Ureter (tissue), 1 donor: ENCODE data around the gene HECTD2. TPM values are rescaled to one million over a fixed set of nuclear protein-coding genes. Genes with fewer than 3 reads are reported as not detected.
A peak's percentile ranks its signal among the peaks of the same experiment; 100 is the strongest.
"Not testable (repeated sequence)": the region's sequence is repeated elsewhere in the genome, so short reads cannot be mapped to it uniquely, and the experiment has no call there.

ENCODE experiments used
- DNase-seq: peaks from one replicate; pipeline ENCODE4 v3.0.0-alpha.2; 2020; ENCODE audit warnings: low spot score
- total RNA-seq: library from RNA; stranded (reverse); gene quantifications from one replicate; pipeline ENCODE4 v1.2.4, GENCODE V29; 2023
- donor health status: DM: yes; HTN: yes; CAD: no.

The HECTD2 gene
- total RNA-seq, 1 donor from 2014 or later, result 23.4 TPM

- no peak for DNase-seq
These were observed 127.7 kb downstream of the HECTD2 start for GRCh38 chr10:91537614-91538383.

GRCh38 chr10:91539930-91540329 is 129.8 kb downstream of the HECTD2 start:
- no peak for DNase-seq

GRCh38 chr10:91540733-91541132 is 130.6 kb downstream of the HECTD2 start:
- no peak for DNase-seq

DNA sequence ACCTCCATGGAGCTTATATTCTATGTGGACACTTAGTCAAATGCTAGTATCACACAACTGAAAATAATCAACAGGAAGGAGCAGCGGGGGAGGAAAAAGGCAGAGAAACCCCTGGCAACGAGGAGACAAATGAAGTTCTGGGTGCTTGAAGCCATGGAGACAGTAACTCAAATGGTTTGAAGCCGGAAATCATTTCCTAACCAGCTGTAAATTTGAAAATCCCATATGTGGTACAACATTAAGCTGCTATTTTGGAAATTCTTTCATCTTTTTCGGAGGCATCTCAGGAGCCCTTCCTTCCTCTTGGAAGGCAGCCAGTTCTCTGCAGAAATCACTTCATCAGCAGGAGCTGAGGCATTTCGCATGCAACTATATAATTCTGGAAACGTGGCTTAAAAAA is 131.3 kb downstream of the HECTD2 start:
- DNase-seq, result no peak

- no peak for DNase-seq
These were observed 135.2 kb downstream of the HECTD2 start for GRCh38 chr10:91545384-91545783.

DNA sequence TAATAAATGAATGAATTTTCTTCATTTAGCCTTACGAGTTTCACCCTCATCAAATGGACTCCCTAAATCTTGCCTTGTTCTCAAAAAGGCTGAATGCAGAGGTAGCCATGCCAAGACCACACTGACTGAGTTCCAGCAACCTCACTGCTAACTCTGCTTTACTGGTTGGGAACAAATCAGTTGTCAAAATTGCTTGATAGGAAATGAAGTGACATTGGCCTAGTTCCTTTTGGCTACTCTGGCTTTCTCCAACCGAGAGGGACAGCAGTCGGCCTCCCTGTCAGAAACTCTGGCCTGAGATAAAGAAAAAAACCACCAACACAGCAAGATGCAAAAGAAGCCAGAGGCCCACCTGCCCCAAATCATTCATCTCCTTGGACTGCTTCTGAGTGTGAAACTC is 135.7 kb downstream of the HECTD2 start:
- no peak for DNase-seq

DNA sequence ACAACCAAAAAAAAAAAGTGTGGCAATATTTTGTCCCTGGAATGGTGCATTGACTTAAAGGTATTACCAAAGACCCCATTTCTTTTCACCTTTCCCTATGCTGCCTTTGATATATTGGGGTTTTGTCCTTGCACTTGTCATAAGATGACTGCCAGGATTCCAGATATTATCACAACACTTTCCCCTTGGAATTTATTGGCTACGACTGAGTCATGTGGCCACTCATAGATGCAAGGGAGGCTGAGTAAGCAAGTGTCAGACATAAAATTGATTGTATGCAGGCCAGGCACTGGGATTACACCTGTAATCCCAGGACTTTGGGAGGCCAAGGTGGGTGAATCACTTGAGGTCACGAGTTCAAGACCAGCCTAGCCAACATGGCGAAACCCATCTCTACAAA is 139.1 kb downstream of the HECTD2 start:
- no peak for DNase-seq

- DNase-seq, result no peak
These were observed 139.9 kb downstream of the HECTD2 start for GRCh38 chr10:91550021-91550420.

DNA sequence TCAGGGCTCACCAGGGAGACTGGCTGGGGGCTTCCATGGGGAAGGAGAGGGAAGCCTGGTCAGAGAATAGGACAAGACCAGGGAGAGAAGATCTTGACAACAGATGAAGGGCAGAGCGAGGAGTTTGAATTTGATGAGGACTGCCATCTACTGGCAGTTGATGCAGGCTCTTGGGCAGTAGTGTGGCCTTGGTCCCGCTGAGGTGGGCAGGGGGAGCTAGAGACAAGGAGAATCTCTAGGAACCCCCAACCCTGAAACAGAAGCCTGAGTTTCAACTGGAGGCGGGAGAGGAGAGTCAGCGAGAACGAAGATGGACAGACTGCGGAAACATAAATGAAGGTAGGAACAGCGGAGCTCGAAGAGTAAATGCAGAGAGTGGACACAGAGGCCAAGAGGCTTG is 141.7 kb downstream of the HECTD2 start:
- DNase-seq, result peak; percentile 64

GRCh38 chr10:91552274-91553095 is 142.3 kb downstream of the HECTD2 start:
- DNase-seq, result peak; percentile 76

GRCh38 chr10:91555455-91555854 is 145.3 kb downstream of the HECTD2 start:
- DNase-seq, result no peak

GRCh38 chr10:91556691-91557566 is 146.8 kb downstream of the HECTD2 start:
- no peak for DNase-seq

- no peak for DNase-seq
These were observed 147.5 kb downstream of the HECTD2 start for GRCh38 chr10:91557651-91558111.

DNA sequence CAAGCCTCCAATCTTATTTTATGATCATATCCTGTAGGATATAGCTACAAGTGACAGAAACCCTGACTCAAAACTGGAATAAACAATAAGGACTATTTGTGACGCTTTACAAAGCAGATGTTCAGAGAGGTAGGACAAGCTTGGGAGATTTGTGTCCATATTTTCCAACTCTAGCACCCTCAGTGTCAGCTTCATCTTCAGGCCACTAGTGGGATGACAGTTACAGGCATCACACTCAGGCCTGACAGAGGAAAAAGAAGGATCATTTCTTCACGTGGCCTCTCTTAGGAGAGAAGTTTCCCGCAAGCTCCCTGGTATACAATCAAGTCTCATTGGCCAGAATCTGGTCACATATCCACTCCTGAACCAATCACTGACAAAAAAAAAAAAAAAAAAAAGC is 148.3 kb downstream of the HECTD2 start:
- DNase-seq, result no peak

DNA sequence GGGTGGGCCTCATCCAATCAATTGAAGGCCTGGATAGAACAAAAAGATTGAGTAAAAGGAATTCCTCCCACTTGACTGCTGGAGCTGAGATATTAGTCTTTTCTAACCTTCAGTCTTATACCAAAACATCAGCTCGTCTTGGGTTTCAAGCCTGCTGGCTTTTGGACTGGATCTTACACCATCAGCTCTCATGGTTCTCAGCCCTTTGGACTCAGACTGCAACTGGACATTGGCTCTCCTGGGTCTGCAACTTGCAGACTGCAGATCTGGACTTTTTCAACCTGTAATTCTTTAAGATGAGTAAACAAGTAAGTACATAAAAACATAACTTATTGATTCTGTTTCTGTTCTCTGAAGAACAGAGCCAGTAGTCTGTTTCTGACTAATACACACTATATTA is 149.0 kb downstream of the HECTD2 start:
- no peak for DNase-seq

GRCh38 chr10:91559750-91560149 is 149.6 kb downstream of the HECTD2 start:
- DNase-seq, result no peak

- DNase-seq, result not testable (repeated sequence)
These were observed 150.7 kb downstream of the HECTD2 start for GRCh38 chr10:91560827-91561226.

GRCh38 chr10:91562839-91563581 is 152.9 kb downstream of the HECTD2 start:
- no peak for DNase-seq

- DNase-seq, result no peak
These were observed 153.9 kb downstream of the HECTD2 start for GRCh38 chr10:91564026-91564425.
